Right lobe of liver (tissue), 6 donors: ENCODE measurements around the gene PAXX. TPM values are rescaled to one million over a fixed set of nuclear protein-coding genes. Genes with fewer than 3 reads are reported as not detected.
"Not testable (repeated sequence)": the region's sequence is repeated elsewhere in the genome, so short reads cannot be mapped to it uniquely, and the experiment has no call there.

ENCODE experiments used
- ATAC-seq, 4 donors: fragments of 200-7000 bp; cut with Tn5 transposase; one replicate each; pipeline ENCODE4 v1.9.1; 2020; ENCODE audit warnings: mild to moderate bottlenecking in 4 of 4, moderate library complexity in 4 of 4
- DNase-seq, 3 donors: peaks; one replicate each; pipeline ENCODE4 v3.0.0-alpha.2; 2020
- H3K27ac ChIP-seq, 3 donors: fragments of 200-600 bp; one replicate each; pipeline ENCODE4 v1.8.0; 2022
- H3K27me3 ChIP-seq, 2 donors: fragments of 200-600 bp; one replicate each; pipeline ENCODE4 v1.8.0; 2022
- H3K36me3 ChIP-seq, 4 donors: fragments of 200-600 bp; sonication (generic) in 1 of 4; one replicate each; pipeline versions ENCODE4 v1.5.1 to v1.8.0; 2017 to 2022; ENCODE audit warnings: control low read depth in 1 of 4
- H3K4me1 ChIP-seq, 4 donors: fragments of 200-600 bp; sonication (generic) in 1 of 4; one replicate each; pipeline versions ENCODE4 v1.5.1 to v1.8.0; 2017 to 2022; ENCODE audit warnings: control low read depth in 1 of 4
- H3K4me3 ChIP-seq, 3 donors: fragments of 200-600 bp; one replicate each; pipeline ENCODE4 v1.8.0; 2022
- H3K9me3 ChIP-seq, 4 donors: fragments of 200-600 bp; sonication (generic) in 1 of 4; one replicate each; pipeline versions ENCODE4 v1.5.1 to v1.8.0; 2017 to 2022; ENCODE audit warnings: control low read depth in 1 of 4
- CTCF ChIP-seq, 4 donors: fragments of 200-600 bp in 3 of 4; fragments of 450-650 bp in 1 of 4; IDR thresholded peaks; one replicate each; pipeline versions ENCODE4 v1.5.1 to v1.8.0; 2016 to 2022; ENCODE audit warnings: antibody characterized with exemption in 4 of 4, mild to moderate bottlenecking in 2 of 4
- POLR2A ChIP-seq: fragments of 450-650 bp; IDR thresholded peaks from one replicate; pipeline ENCODE4 v1.6.1; 2017; ENCODE audit warnings: antibody characterized with exemption, mild to moderate bottlenecking
- WGBS: methylation state at CpG from one replicate; pipeline ENCODE4 v1.1.6; 2018; ENCODE audit warnings: low coverage, low lambda C conversion rate; ENCODE audit not compliant: insufficient coverage; ENCODE audit errors: missing lambda C conversion rate; 5-methylcytosine and 5-hydroxymethylcytosine counted together
- intact Hi-C, 2 donors: fragments of 100-400 bp; cut with DNase I; formaldehyde crosslinking; loops; one replicate each; pipeline versions ENCODE4 v1.11.2 to v1.14.1; 2022
- total RNA-seq, 6 experiments: library from RNA; depleted of rRNA in 2 of 6; stranded (reverse); fragments of >200 nt in 2 of 6; fragmentation: NEBNext Ultra II Directional in 3 of 6; extraction: Animal tissue kit (Norgen Biotek cat#: 25700) in 3 of 6; gene quantifications; one replicate each; pipeline versions ENCODE4 v1.1.0 to v1.2.4, GENCODE V29; 2016 to 2023
- donor health status: DM: no; HTN: yes; CAD: no.
- donor health status: DM: no; HTN: no; CAD: no.
- donor health status: DM: no; HTN: no; CAD: no.
- donor health status: DM: no; HTN: yes; CAD: no.
- donor health status: DM: no; HTN: yes; CAD: no.

Gene PAXX
- total RNA-seq, 6 experiments from 2014 or later: 13.8 to 34.5 (median 23.3) TPM

GRCh38 chr9:137004285-137004684, 12.1 kb downstream of the PAXX start:
- H3K36me3 ChIP-seq, DNase-seq, H3K4me1 ChIP-seq, H3K9me3 ChIP-seq, ATAC-seq, H3K27ac ChIP-seq, H3K4me3 ChIP-seq, H3K27me3 ChIP-seq, intact Hi-C loops: not testable (repeated sequence)
- 46% methylated on average over 5 of the region's 17 CpGs for WGBS
- peak; percentile 33 to 49 (median 44) for TF ChIP-seq CTCF (IDR thresholded peaks at IDR 0.05)

GRCh38 chr9:137006116-137007003, 14.1 kb downstream of the PAXX start:
- peak in 2 of 4 donors; percentile 2 to 10 for ATAC-seq
- Histone ChIP-seq H3K27me3 (no peaks in the 10 kb centered on the region), H3K4me3 (no peak overlapping the region), H3K4me1 (no peaks in the 10 kb centered on the region), H3K36me3 (peaks cover 0 to 2% (median 0%) of the 10 kb centered on the region in 4 donors), H3K9me3 (no peaks in the 10 kb centered on the region), H3K27ac (no peak overlapping the region)
- intact Hi-C loops: no loop called here
- DNase-seq: no peak
- WGBS: 59% methylated on average over 14 of the region's 24 CpGs
- no peak for TF ChIP-seq POLR2A
- no peak for TF ChIP-seq CTCF (IDR thresholded peaks at IDR 0.05)

- ATAC-seq (peak in 2 of 4 donors; percentile 3 to 18), DNase-seq (no peak)
- Histone ChIP-seq H3K9me3 (no peaks in the 10 kb centered on the region), H3K27me3 (no peaks in the 10 kb centered on the region), H3K4me3 (no peak overlapping the region), H3K27ac (no peak overlapping the region), H3K4me1 (no peaks in the 10 kb centered on the region), H3K36me3 (peaks cover 0 to 2% (median 0%) of the 10 kb centered on the region in 4 donors)
- intact Hi-C loops: no loop called here
- TF ChIP-seq POLR2A (no peak), CTCF (IDR thresholded peaks at IDR 0.05) (no peak)
- WGBS: 75% methylated on average over 13 of the region's 30 CpGs
These were observed 15.0 kb downstream of the PAXX start for GRCh38 chr9:137007108-137007815.

- no peak overlapping the region for H3K4me3 ChIP-seq
- no peaks in the 10 kb centered on the region for H3K4me1 ChIP-seq
- peaks cover 0 to 2% (median 0%) of the 10 kb centered on the region in 4 donors for H3K36me3 ChIP-seq
- H3K27me3 ChIP-seq: no peaks in the 10 kb centered on the region
- intact Hi-C loops: no loop called here
- H3K9me3 ChIP-seq: no peaks in the 10 kb centered on the region
- ATAC-seq (peak in 2 of 4 donors; percentile 4 to 11), DNase-seq (no peak)
- no peak overlapping the region for H3K27ac ChIP-seq
- WGBS: no CpG with 5 or more reads among the region's 13 CpGs
- TF ChIP-seq POLR2A (no peak), CTCF (IDR thresholded peaks at IDR 0.05) (no peak)
These were observed 15.6 kb downstream of the PAXX start for GRCh38 chr9:137007816-137008270.
